GM18499 (cell line): ENCODE results near the gene SUOX.
"Not testable (repeated sequence)": the region's sequence is repeated elsewhere in the genome, so short reads cannot be mapped to it uniquely, and the experiment has no call there.

Source experiments
- ATAC-seq: cut with Tn5 transposase; IDR thresholded peaks from one replicate; pipeline ENCODE4 v1.9.1; 2021; ENCODE audit warnings: moderate number of reproducible peaks; ENCODE audit not compliant: insufficient read depth, unreplicated experiment

The SUOX gene

DNA sequence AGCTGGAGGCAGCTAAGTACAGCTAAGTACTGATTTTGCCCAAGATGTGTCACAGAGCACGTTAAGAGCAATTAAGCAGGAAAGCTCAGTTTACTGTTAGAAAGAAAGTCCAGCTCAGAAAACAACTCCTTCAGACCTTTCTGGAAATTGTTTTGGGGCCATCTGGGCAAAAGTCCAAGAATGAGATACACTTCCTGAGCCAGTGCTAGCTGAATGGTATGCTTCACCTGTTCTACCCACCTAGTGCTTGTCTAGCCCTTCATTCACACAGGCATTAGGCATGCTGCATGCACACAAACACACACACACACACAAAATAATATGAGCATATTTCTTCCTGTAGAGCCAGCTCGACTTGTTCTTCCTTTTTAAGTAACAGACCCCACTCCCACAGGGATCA is 17.1 kb downstream of the SUOX start:
- no peak for ATAC-seq

DNA sequence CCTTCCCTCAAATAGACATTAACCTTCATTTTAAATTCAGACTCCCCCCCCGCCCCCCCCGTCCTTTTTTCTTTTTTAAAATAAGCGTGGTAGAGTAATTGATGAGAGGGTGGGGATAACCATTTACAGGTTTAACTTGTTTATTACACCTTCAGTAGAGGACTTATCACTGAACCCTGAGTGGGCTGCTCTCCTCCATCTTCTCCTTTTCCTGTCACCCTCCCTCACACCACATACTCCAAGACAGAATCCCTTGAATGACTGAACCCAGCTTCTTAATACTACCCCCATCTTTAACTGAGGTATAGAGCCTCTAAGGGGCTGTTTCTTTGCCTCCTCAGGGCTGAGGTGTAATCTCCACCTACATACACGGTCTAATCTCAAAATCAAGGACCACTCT is 20.1 kb downstream of the SUOX start:
- ATAC-seq = no peak

DNA sequence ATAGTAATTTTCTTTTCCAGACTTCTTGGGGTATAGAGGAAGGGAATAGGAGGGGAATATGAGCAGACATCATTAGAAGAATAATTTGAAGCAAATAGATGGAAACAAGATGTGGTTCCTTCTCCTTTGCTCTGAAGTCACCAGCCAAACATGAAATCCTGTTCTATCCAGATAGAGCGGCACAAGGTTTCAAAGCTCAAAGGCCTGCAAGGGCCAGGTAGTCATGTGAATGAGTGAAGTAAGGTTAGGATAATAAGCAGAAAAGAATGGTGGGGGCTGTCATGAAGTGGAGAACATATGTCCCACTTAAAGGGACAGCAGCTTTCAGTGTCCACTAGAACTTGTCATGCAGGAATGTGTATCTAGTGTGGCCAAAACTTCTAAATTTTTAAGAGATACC is 21.3 kb downstream of the SUOX start:
- ATAC-seq = no peak

DNA sequence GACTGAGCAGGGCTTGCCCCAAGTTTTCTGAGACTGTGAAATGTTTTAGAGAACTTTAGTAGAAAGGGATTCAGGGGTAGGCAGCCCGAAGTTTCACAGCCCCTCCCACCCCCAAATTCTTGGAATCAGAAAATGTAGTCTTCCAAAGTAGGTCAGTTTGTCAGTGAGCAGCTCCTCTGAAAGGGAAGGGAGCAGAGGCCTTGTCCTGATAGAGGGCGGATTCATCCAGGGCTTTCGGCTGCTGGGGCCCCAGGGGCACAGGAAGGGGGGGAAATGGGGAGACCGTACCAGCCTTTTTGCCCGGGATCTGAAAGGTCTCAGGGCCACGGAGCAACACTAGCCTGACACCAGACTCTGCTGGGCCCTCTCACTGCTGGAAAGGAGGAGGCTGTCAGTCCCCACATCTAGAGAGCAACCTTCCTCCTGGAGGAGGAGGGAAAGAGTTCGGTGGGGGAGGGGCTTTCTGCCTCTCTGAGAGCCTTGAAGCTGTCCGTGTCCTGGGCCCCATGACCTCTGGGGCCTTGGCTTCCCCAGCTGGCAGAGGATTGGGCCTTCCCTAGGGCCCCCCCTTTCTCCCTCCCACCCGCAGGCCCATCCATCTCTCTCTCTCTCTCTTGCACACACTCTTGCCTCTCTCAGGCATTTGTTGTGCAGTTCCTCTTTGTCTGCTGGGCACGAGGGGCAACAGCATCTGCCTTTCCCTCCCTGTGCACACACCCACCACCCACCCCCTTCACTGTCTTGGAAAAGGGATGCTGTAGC is 23.5 kb downstream of the SUOX start, which contains the start of gene IKZF4:
Gene IKZF4 (plus strand): TSS at position 621 of the 762 bp plus-strand sequence. CDS start 451 bp downstream, outside the sequence.
- ATAC-seq = no peak

DNA sequence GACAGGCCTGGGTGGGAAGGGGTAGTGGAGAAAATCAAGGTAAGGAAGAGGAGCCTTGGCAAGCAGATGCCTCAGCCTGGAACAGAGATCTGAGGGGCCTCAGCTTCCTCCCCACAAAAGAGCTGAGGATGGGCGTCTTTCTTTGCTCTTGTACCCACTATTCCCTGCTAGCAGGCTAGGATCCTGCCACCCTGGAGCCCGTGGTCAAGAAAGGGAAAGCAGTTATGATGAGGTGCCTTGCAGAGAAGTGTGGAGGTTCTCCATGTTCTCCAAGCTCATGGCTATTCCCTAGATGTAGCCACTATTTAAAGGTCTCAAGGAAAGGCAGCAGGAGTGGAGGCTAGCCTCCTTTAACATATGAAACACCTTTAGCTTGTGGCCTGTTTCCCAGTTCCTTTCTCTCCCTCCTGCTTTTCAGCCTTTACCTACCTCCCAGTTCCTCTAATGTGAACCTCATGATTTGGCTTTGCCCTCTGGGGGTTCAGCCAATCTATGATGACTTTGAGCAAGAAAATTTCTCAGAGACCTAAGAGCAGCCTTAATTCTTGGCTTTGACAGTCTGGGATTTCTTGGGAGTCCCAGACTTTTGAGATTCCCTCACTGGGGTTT is 24.9 kb downstream of the SUOX start:
- ATAC-seq = no peak

DNA sequence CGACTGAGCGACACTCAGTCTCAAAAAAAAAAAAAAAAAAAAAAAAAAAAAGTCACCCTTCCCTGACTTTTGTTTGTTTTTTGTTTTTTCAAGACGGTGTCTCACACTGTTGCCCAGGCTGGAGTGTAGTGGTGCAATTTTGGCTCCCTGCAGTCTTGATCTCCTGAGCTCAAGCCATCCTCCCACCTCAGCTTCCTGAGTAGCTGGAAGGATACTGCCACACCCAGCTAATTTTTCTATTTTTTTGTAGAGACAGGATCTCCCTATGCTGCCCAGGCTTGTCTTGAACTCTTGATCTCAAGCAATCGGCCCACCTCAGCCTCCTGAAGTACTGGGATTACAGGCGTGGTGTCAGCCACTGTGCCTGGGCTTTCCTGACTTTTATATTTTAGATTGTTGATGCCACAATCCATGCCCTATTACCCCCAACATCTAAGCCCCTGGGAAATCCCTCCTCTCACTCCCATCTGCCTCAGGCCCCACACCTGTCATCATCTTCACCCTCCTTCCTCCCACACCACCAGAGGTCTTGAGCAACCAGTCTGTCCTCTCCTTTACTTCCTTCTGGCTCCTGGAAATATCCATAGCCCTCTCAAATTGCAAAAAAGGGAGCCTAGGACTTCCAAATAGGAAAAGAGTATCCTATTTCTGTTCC is 31.6 kb downstream of the SUOX start:
- ATAC-seq = no peak

DNA sequence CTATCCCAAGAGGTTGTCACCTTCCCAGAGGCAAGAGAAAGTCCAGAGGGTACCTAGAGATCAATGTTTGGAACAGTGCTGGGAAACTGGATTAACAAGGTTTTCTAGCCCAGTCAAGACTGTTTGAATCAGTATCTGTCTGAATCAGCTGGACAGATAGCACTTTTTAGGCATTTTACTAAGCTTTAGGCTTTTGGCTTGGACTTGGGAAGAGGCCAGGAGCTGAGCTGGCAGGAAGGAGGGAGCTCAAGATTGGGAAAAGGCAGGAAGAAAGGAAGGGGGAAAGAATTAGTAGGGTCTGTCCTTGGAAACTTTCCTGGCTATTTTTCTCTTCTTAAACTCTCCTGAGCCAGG is 32.1 kb downstream of the SUOX start:
- no peak for ATAC-seq

DNA sequence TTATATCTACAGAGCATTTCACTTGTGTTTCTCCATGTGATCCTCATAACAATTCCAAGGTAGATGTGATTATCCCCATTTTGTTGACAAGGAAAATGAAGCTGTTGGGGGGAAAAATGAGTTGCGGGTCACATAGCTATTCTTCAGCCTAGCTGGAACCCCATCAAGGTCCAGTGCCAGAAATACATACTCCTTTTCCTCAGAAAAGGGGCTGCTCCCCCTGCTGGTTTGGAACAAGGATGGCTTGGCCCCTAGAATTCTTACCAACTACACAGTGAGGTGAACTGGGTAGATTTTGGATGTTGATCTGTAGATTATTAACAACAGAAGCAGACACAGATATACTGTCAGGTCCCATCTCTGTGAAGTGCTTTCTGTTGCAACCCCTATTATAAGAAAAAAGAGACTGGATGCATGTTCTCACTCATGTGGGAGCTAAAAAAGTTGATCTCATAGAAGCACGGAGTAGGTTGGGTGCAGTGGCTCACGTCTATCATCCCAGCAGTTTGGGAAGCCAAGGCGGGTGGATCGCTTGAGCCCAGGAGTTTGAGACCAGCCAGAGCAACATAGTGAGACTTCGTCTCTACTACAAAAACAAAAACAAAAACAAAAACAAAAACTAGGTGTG is 32.7 kb downstream of the SUOX start:
- ATAC-seq = no peak

DNA sequence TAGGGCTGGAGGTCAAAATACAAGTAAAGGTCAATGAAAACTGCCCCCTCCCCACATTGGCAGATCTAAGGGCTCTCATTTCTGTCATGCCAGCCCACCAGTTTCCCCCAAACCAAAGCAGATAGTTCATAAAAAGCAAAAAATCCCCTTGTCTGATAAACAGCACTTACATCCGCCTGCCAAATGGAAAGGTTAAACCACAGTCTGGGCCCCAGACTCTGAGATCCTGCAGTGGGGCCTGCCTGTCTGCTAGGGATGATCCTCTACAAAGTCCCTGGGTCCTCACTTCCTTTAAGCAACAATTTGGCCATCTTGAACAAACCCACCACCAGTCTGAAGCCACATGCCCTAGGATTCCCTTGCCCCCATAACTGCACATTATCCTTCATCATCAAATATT is 34.9 kb downstream of the SUOX start:
- ATAC-seq = no peak

DNA sequence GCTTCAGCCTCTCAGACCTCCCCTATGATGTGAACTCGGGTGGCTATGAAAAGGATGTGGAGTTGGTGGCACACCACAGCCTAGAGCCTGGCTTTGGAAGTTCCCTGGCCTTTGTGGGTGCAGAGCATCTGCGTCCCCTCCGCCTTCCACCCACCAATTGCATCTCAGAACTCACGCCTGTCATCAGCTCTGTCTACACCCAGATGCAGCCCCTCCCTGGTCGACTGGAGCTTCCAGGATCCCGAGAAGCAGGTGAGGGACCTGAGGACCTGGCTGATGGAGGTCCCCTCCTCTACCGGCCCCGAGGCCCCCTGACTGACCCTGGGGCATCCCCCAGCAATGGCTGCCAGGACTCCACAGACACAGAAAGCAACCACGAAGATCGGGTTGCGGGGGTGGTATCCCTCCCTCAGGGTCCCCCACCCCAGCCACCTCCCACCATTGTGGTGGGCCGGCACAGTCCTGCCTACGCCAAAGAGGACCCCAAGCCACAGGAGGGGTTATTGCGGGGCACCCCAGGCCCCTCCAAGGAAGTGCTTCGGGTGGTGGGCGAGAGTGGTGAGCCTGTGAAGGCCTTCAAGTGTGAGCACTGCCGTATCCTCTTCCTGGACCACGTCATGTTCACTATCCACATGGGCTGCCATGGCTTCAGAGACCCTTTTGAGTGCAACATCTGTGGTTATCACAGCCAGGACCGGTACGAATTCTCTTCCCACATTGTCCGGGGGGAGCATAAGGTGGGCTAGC is 37.7 kb downstream of the SUOX start:
- ATAC-seq = no peak

DNA sequence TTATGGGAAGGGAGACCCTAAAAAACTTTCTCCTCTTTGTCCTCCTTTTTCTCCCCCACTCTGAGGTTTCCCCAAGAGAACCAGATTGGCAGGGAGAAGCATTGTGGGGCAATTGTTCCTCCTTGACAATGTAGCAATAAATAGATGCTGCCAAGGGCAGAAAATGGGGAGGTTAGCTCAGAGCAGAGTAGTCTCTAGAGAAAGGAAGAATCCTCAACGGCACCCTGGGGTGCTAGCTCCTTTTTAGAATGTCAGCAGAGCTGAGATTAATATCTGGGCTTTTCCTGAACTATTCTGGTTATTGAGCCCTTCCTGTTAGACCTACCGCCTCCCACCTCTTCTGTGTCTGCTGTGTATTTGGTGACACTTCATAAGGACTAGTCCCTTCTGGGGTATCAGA is 40.1 kb downstream of the SUOX start:
- no peak for ATAC-seq

DNA sequence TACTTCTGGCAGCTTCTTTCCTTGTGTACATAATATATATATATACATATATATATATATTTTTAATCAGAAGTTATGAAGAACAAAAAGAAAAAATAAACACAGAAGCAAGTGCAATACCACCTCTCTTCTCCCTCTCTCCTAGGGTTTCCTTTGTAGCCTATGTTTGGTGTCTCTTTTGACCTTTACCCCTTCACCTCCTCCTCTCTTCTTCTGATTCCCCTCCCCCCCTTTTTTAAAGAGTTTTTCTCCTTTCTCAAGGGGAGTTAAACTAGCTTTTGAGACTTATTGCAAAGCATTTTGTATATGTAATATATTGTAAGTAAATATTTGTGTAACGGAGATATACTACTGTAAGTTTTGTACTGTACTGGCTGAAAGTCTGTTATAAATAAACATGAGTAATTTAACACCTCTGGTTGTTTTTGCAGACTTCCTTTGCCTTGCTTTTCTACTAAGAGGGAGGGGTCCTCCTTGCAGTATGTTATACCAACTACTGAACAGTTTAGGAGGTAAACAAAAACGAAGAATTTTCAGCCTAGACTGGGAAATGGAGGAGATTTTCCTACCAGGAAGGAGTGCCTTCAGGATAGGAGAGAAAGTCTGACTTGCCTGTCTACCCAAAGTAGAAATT is 41.1 kb downstream of the SUOX start:
- no peak for ATAC-seq

DNA sequence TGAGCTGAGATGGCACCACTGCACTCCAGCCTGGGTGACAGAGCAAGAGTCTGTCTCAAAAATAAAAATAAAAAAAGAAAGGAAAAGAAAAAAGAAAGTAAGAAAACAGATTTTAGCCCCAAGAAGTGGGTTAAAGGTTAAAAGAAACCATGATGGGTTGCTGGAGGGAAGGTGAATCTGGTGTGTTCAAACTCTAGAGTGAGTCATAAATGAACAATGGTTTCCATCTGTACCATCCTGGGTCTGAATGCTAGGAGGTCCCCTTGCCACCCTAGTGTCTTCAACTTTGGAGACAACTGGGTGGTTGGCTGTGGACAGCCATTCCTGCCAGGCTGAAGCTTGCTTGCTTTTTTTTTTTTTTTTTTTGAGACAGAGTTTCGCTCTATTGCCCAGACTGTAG is 43.1 kb downstream of the SUOX start:
- ATAC-seq = no peak

DNA sequence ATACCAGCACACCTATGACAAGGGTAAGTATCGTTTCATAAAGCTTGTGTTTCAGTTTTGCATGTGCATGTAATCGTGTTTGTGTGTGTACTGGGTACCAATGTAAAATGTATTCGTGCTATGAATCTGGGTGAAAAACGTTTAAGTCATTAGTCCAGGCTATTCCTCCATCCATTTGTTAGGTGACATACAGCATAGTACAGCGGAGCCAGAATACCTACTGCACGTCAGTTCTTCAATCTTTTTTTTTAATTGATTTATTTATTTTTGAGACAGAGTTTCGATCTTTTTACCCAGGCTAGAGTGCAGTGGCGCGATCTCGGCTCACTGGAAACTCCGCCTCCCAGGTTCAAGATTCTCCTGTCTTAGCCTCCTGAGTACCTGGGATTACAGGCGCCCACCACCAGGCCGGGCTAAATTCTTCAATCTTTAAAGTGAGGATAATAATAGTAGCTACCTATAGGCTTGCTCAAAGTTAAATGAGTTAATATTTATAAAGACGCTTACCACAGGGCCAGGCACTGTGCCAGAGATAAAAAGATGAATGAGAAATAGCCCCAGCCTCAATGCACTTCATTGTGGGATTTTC is 44.0 kb downstream of the SUOX start:
- ATAC-seq = no peak

DNA sequence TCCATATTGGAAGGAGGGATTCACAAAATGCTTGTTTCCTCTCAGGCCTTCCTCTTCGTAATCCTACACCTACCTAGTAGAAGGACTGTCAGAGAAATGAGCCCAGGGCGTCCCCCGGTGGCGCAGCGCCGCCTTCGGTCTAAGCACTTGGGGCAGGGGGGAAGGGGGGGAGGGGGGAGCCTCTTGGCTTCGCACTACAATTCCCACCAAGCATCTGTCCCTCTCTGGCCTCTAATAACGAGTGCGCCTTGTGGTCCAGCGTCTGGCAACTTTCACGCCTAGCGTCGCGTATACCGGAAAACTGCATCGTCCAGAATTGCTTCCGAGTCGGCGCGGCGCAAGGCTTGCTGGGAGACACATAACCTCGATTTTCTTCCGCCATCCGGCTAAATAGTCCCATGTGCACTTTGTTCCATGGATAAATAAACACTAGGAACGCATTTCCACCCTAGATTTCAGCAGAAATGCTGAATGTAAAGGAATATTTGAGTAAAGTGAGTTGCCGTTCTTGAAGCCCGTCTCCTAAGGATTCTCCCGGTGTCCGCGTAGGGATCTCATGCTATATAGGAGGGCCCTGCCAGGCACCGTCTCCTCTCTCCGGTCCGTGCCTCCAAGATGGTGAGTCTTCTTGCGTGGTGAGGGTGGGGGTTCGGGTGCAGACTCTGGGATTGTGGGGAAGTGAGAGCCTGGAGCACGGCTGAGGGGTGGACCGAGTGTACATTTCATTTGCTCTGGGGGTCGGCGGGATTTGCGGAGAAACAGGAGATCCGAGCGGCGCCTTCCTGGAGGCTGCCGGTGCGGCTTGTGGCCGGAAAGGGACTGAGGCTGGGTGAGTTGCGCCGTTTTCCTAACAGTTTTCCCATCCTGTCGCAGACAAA is 44.7 kb downstream of the SUOX start, which contains the start of gene RPS26:
Gene RPS26 (plus strand): TSS at position 367 of the 878 bp plus-strand sequence. CDS start 249 bp downstream, at position 616.
- ATAC-seq = peak; percentile 91

DNA sequence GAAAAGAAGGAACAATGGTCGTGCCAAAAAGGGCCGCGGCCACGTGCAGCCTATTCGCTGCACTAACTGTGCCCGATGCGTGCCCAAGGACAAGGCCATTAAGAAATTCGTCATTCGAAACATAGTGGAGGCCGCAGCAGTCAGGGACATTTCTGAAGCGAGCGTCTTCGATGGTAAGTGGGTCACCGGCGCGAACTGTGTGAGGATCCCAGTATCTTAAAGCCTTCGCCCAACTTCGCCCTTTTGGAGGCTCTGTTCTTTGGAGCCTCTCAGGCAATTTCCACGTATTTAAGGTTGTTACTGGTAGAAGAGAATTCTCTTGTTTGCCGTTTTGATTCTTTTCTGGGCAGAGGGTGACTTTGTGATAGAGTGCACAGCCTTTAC is 45.3 kb downstream of the SUOX start:
- ATAC-seq = not testable (repeated sequence)

DNA sequence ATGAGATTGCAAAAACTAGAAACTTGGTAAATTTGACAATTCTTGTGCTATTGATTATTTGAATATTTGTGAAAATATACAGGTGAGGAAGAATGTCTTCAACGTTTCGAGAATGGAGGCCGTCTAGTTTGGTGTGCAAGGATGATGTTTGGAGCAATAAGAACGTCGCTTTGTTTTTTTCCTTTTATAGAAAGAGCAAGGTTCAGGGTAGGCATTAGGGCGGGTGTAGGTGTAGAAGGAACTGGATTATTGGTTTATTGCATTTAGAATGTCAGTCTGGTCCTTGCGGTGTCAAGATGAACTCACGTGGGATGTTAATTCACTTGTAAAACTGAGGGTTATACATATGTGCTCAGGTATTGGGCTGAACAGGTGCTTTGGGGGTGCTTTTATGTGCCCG is 45.8 kb downstream of the SUOX start:
- ATAC-seq = no peak

DNA sequence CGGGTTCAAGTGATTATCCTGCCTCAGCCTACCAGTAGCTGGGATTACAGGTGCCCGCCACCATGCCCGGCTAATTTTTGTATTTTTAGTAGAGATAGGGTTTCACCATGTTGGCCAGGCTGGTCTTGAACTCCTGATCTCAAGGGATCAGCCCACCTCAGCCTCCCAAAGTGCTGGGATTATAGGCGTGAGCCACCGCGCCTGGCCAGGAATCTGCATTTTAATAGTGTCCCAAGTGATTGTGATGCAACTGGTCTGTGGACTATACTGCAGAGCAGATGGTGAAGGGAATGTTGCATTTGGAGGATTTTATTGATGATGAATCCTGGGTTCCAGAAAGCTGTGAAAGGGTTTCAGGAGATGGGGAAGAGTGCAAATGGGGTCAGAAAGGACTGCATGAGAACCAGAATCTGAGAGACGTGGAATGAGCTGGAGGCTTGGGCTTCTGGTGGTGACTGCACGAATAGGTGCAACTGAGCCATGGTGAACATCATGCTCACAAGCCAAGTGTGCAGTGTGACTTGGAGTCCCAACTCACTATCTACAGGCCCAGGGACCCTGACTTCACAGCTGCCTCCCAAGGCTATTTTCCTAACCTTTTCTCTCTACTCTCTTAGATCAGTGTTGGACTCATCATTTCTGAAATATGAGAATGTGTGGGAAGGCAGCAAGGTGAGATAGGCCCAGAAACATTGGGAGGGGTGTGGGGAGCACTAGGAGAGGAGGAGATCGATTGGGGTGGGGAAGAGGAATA is 49.1 kb downstream of the SUOX start:
- ATAC-seq = no peak
